ENCODE results near the gene C20orf96. TPM values are rescaled to one million over a fixed set of nuclear protein-coding genes. Genes with fewer than 3 reads are reported as not detected.

C20orf96 gene
- polyA plus RNA-seq, 1 donor (not counting 4 experiments of a cell fraction or from before 2014, with no cell fraction given) = 3.6 TPM

DNA sequence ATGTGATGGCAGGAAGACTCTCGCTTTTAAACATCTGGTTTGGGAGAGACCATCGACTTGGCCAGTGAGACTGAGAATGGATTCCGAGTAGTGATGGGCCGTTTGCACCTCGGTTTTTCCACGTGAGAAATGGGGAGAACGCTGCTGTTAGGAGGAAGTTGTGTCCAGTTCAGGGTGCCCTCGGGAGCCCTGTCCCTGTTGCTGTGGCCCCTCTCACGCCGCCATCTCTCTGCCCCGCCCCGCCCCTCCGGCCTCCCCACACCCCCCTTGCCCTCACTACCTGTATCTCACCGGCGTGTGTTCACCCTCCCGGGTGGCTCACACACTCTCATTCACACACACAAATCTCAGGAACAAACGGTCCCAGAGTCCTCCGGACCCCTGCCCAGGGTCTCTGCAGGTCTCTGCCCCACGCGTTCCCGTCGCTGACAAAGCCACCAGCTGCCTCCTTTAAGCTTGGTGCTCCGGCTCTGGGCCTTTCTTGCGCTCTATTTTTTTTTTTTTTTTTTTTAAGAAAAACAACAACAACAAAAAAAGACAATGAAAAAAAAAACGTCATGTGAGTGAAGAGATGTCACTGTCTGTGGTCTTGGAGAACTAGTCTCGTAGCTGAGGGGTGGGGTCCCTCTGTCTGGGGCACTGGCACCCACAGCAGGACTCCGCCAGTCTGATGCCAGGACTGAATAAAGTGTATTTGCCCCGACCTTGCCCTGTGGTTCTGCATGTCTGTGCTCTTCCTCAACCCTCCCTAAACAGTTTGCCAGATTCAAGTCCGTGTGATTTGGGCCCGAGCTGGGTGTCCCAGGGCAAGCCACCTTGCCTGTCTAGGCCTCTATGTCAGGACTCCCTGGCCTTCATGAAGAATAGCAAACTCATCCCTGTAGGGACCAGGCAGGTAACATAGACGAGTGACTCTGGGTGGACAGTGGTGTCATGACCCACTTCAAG is 37.8 kb upstream of the C20orf96 start:
- Histone ChIP-seq H3K27ac (ENCODE audit: control insufficient read depth, insufficient read depth, low read length) (peak overlapping the region; percentile 60), H4K20me1 (ENCODE audit: control insufficient read depth, extremely low read depth, insufficient read depth, low read length) (peaks cover 3% of the 10 kb centered on the region), H3K9me3 (ENCODE audit: control insufficient read depth, low read depth, low read length) (no peaks in the 10 kb centered on the region), H2AFZ (ENCODE audit: control insufficient read depth, low read length) (no peak overlapping the region), H3K4me1 (ENCODE audit: control insufficient read depth, extremely low read depth, insufficient read depth, low read length) (peaks cover 15% of the 10 kb centered on the region), H3K4me2 (ENCODE audit: control insufficient read depth, extremely low read depth, insufficient read depth, low read depth, low read length) (peak overlapping the region; percentile 89), H3K79me2 (ENCODE audit: control insufficient read depth, insufficient read depth, low read length) (no peaks in the 10 kb centered on the region), H3K4me3 (ENCODE audit: control insufficient read depth in 2 of 3, extremely low read depth in 1 of 3, insufficient read depth in 2 of 3, low read depth in 1 of 3, low read length in 3 of 3) (peak overlapping the region; percentile 53 to 73 (median 73)), H3K27me3 (ENCODE audit: control insufficient read depth, extremely low read depth, insufficient read depth, low read length) (no peaks in the 10 kb centered on the region), H3K9me1 (ENCODE audit: control insufficient read depth, extremely low read depth, insufficient read depth, low read length) (no peaks in the 10 kb centered on the region), H3K36me3 (ENCODE audit: control insufficient read depth in 2 of 2, extremely low read depth in 1 of 2, insufficient read depth in 2 of 2, low read length in 2 of 2) (peaks cover 0 to 2% of the 10 kb centered on the region in 2 experiments), H3K9ac (ENCODE audit: control insufficient read depth, extremely low read depth, insufficient read depth, low read length) (peak overlapping the region; percentile 97)
- TF ChIP-seq CTCF (optimal IDR thresholded peaks at IDR 0.05 in 1 of 3, IDR thresholded peaks at IDR 0.05 in 1 of 3, conservative IDR thresholded peaks at IDR 0.05 in 1 of 3; ENCODE audit: extremely low read depth in 1 of 3, insufficient read depth in 2 of 3, low read length in 3 of 3) (no peak), EZH2 (IDR thresholded peaks at IDR 0.05; ENCODE audit: low read length) (no peak)
- peak; percentile 17 for FAIRE-seq
- dilution Hi-C loops (cut with MboI; ENCODE audit: extremely low pct_ligation_motif_present, low sequenced_read_pairs) = loop anchor here (10.0 kb wide), 1 partner anchor 84 kb away; no protein-coding TSS in a partner anchor
- DNase-seq (ENCODE audit: low read depth, low spot score) = no peak

DNA sequence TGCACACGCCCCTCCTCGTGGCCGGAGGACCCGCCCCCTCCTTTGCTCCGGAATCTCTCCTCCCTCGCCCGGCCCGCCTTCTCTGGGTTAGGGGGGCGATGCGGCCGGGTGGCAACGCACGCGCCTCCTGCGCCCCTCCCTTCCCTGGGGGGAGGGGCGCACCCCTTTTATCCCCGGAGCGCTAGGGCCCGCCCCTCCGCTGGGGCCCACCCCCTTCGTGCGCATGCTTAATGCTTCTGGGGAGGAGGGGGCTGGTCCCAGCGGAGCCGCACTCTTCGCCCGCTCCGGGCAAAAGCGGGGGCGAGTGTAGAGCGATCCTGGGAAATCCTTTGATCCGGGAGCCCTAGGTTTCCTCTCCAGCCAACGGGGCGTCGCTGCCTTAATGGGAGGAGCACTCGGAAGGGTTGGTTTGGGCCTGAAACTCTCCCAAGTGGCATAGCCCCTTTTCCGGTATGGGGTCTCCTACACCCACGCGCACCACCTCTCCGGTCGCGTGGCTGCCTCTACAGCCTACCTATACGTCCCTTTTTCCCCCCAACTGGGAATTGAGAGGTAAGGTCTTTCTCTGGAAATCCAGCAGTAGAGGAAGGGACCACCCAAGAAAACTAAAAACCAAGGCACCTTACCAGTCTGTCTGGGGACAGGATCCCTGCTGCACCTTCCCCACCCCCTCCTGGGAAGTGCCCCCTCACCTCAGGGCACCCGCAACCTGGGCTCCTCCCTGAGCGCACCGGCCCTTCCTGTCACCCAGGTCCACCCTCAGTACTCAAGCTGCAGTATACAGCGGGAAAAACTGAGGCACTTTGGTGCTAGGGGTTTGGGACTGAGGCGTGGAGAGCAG is 36.9 kb upstream of the C20orf96 start:
- TF ChIP-seq CTCF (optimal IDR thresholded peaks at IDR 0.05 in 1 of 3, IDR thresholded peaks at IDR 0.05 in 1 of 3, conservative IDR thresholded peaks at IDR 0.05 in 1 of 3; ENCODE audit: extremely low read depth in 1 of 3, insufficient read depth in 2 of 3, low read length in 3 of 3) = no peak
- TF ChIP-seq EZH2 (IDR thresholded peaks at IDR 0.05; ENCODE audit: low read length) = no peak
- peak overlapping the region; percentile 60 for H3K27ac ChIP-seq (ENCODE audit: control insufficient read depth, insufficient read depth, low read length)
- peaks cover 3% of the 10 kb centered on the region for H4K20me1 ChIP-seq (ENCODE audit: control insufficient read depth, extremely low read depth, insufficient read depth, low read length)
- peak overlapping the region; percentile 89 for H3K4me2 ChIP-seq (ENCODE audit: control insufficient read depth, extremely low read depth, insufficient read depth, low read depth, low read length)
- peak overlapping the region; percentile 53 to 73 (median 73) for H3K4me3 ChIP-seq (ENCODE audit: control insufficient read depth in 2 of 3, extremely low read depth in 1 of 3, insufficient read depth in 2 of 3, low read depth in 1 of 3, low read length in 3 of 3)
- no peak for FAIRE-seq
- H3K9me1 ChIP-seq (ENCODE audit: control insufficient read depth, extremely low read depth, insufficient read depth, low read length) = no peaks in the 10 kb centered on the region
- no peaks in the 10 kb centered on the region for H3K79me2 ChIP-seq (ENCODE audit: control insufficient read depth, insufficient read depth, low read length)
- H3K36me3 ChIP-seq (ENCODE audit: control insufficient read depth in 2 of 2, extremely low read depth in 1 of 2, insufficient read depth in 2 of 2, low read length in 2 of 2) = peaks cover 0 to 2% of the 10 kb centered on the region in 2 experiments
- no peak overlapping the region for H2AFZ ChIP-seq (ENCODE audit: control insufficient read depth, low read length)
- DNase-seq (ENCODE audit: low read depth, low spot score) = peak; percentile 35
- dilution Hi-C loops (cut with MboI; ENCODE audit: extremely low pct_ligation_motif_present, low sequenced_read_pairs) = loop anchor here (10.0 kb wide), 1 partner anchor 83 kb away; no protein-coding TSS in a partner anchor
- H3K9me3 ChIP-seq (ENCODE audit: control insufficient read depth, low read depth, low read length) = no peaks in the 10 kb centered on the region
- peak overlapping the region; percentile 97 for H3K9ac ChIP-seq (ENCODE audit: control insufficient read depth, extremely low read depth, insufficient read depth, low read length)
- no peaks in the 10 kb centered on the region for H3K27me3 ChIP-seq (ENCODE audit: control insufficient read depth, extremely low read depth, insufficient read depth, low read length)
- H3K4me1 ChIP-seq (ENCODE audit: control insufficient read depth, extremely low read depth, insufficient read depth, low read length) = peaks cover 24% of the 10 kb centered on the region
